GM18861 (cell line): ENCODE measurements around the gene LAYN.

ENCODE experiments used
- ATAC-seq: cut with Tn5 transposase; IDR thresholded peaks from one replicate; pipeline ENCODE4 v1.9.1; 2021; ENCODE audit not compliant: unreplicated experiment

The LAYN gene

GRCh38 chr11:111560800-111561199 lies 20.3 kb downstream of the LAYN start:
- no peak for ATAC-seq

- no peak for ATAC-seq
Measured at GRCh38 chr11:111561306-111561705, 20.8 kb downstream of the LAYN start.

GRCh38 chr11:111561791-111562325 lies 21.3 kb downstream of the LAYN start:
- no peak for ATAC-seq

GRCh38 chr11:111562692-111563389 lies 22.3 kb downstream of the LAYN start:
- no peak for ATAC-seq

GRCh38 chr11:111565114-111565720 lies 24.7 kb downstream of the LAYN start:
- ATAC-seq, result no peak

GRCh38 chr11:111566324-111566723 lies 25.8 kb downstream of the LAYN start:
- ATAC-seq, result no peak

GRCh38 chr11:111569476-111569875 lies 29.0 kb downstream of the LAYN start:
- no peak for ATAC-seq

GRCh38 chr11:111570796-111571195 lies 30.3 kb downstream of the LAYN start:
- ATAC-seq, result no peak

- ATAC-seq, result no peak
Measured at GRCh38 chr11:111571829-111572501, 31.4 kb downstream of the LAYN start.

GRCh38 chr11:111572581-111572980 lies 32.1 kb downstream of the LAYN start:
- ATAC-seq, result no peak

GRCh38 chr11:111573821-111574249 lies 33.3 kb downstream of the LAYN start:
- no peak for ATAC-seq

- ATAC-seq, result no peak
Measured at GRCh38 chr11:111574373-111575225, 34.1 kb downstream of the LAYN start.

GRCh38 chr11:111575740-111576139 lies 35.2 kb downstream of the LAYN start:
- no peak for ATAC-seq

- no peak for ATAC-seq
Measured at GRCh38 chr11:111577821-111578220, 37.3 kb downstream of the LAYN start.

GRCh38 chr11:111581341-111581740 lies 40.8 kb downstream of the LAYN start:
- ATAC-seq, result no peak

GRCh38 chr11:111582163-111582562 lies 41.6 kb downstream of the LAYN start:
- no peak for ATAC-seq

GRCh38 chr11:111582881-111583280 lies 42.4 kb downstream of the LAYN start:
- no peak for ATAC-seq

- ATAC-seq, result no peak
Measured at GRCh38 chr11:111585371-111585770, 44.9 kb downstream of the LAYN start.

- no peak for ATAC-seq
Measured at GRCh38 chr11:111586388-111586831, 45.9 kb downstream of the LAYN start.

GRCh38 chr11:111589114-111589513 lies 48.6 kb downstream of the LAYN start:
- ATAC-seq, result no peak
